ENCODE measurements around the gene OR3A2.

OR3A2 gene

GRCh38 chr17:3401786-3402185 lies 15.7 kb upstream of the OR3A2 start:
- no peak overlapping the region for H3K27ac ChIP-seq (ENCODE audit: extremely low read depth, low read depth, low read length)
- H3K9me3 ChIP-seq (ENCODE audit: control insufficient read depth, insufficient read depth, low read depth, low read length), result no peaks in the 10 kb centered on the region
- no peaks in the 10 kb centered on the region for H3K4me1 ChIP-seq (ENCODE audit: control insufficient read depth, insufficient read depth, low read length)
- H3K36me3 ChIP-seq (ENCODE audit: control insufficient read depth in 2 of 2, insufficient read depth in 1 of 2, low read length in 2 of 2), result no peaks in the 10 kb centered on the region
- POLR2A ChIA-PET, result no interaction called here
- H3K4me3 ChIP-seq (ENCODE audit: low read depth, low read length), result no peak overlapping the region
- TF ChIP-seq CTCF (tag by site-specific recombination; IDR thresholded peaks at IDR 0.05), result no peak
- TF ChIP-seq PRDM2 (tag by site-specific recombination; IDR thresholded peaks at IDR 0.05; ENCODE audit: borderline replicate concordance), result no peak
- no peak for TF ChIP-seq ZBTB8A (tag by site-specific recombination; IDR thresholded peaks at IDR 0.05)
- TF ChIP-seq GLIS1 (tag by site-specific recombination; IDR thresholded peaks at IDR 0.05), result no peak
- no peak for TF ChIP-seq ZNF837 (tag by site-specific recombination; IDR thresholded peaks at IDR 0.05)
- no peak for TF ChIP-seq ZNF366 (tag by site-specific recombination; conservative IDR thresholded peaks at IDR 0.05)
- TF ChIP-seq ZNF677 (tag by site-specific recombination; IDR thresholded peaks at IDR 0.05), result no peak
- no peak for TF ChIP-seq ZNF544 (tag by site-specific recombination; IDR thresholded peaks at IDR 0.05)
- TF ChIP-seq SALL2 (tag by site-specific recombination; IDR thresholded peaks at IDR 0.05; ENCODE audit: borderline replicate concordance), result no peak
- no peak for TF ChIP-seq ZNF24 (tag by site-specific recombination; IDR thresholded peaks at IDR 0.05)
- TF ChIP-seq ZNF473 (tag by site-specific recombination; IDR thresholded peaks at IDR 0.05), result no peak
- no peak for TF ChIP-seq TCF7L2 (IDR thresholded peaks at IDR 0.05; ENCODE audit: borderline replicate concordance, low read depth, low read length)
- no peak for TF ChIP-seq ZBTB49 (tag by site-specific recombination; IDR thresholded peaks at IDR 0.05; ENCODE audit: low read depth)
- CTCF ChIA-PET, result no interaction called here

GRCh38 chr17:3400055-3400454 lies 13.9 kb upstream of the OR3A2 start:
- POLR2A ChIA-PET, result no interaction called here
- H3K4me3 ChIP-seq (ENCODE audit: low read depth, low read length), result no peak overlapping the region
- H3K9me3 ChIP-seq (ENCODE audit: control insufficient read depth, insufficient read depth, low read depth, low read length), result no peaks in the 10 kb centered on the region
- H3K27ac ChIP-seq (ENCODE audit: extremely low read depth, low read depth, low read length), result no peak overlapping the region
- TF ChIP-seq GLI4 (tag by site-specific recombination; IDR thresholded peaks at IDR 0.05) (no peak), ZNF16 (tag by site-specific recombination; IDR thresholded peaks at IDR 0.05; ENCODE audit: low read depth) (no peak), ZNF133 (tag by site-specific recombination; IDR thresholded peaks at IDR 0.05) (no peak), SCRT2 (tag by site-specific recombination; IDR thresholded peaks at IDR 0.05) (peak; percentile 86), SCRT1 (tag by site-specific recombination; IDR thresholded peaks at IDR 0.05; ENCODE audit: borderline replicate concordance) (peak; percentile 59; the same call in 1 of the 2 replicates)
- CTCF ChIA-PET, result no interaction called here
- no peaks in the 10 kb centered on the region for H3K4me1 ChIP-seq (ENCODE audit: control insufficient read depth, insufficient read depth, low read length)
- no peaks in the 10 kb centered on the region for H3K36me3 ChIP-seq (ENCODE audit: control insufficient read depth in 2 of 2, insufficient read depth in 1 of 2, low read length in 2 of 2)

Data from HEK293 (cell line).